Mammary epithelial cell (primary cell): ENCODE data around the gene SCP2.

Experiments used
- EZH2 ChIP-seq: IDR thresholded peaks from 2 replicates; pipeline ENCODE4 v1.6.1; 2012; ENCODE audit warnings: low read length, inconsistent platforms, borderline replicate concordance
- TF ChIP-seq, protein P1 (sequence below), 2 donors: IDR thresholded peaks in 1 of 2; conservative IDR thresholded peaks in 1 of 2; 2 replicates each; pipeline ENCODE4 v1.5.1; 2011 to 2012; ENCODE audit warnings: inconsistent platforms in 2 of 2, low read length in 2 of 2, mild to moderate bottlenecking in 2 of 2, control low read depth in 1 of 2, low read depth in 1 of 2; ENCODE audit not compliant: insufficient read depth in 1 of 2; ENCODE audit errors: extremely low read depth in 1 of 2

DNA sequence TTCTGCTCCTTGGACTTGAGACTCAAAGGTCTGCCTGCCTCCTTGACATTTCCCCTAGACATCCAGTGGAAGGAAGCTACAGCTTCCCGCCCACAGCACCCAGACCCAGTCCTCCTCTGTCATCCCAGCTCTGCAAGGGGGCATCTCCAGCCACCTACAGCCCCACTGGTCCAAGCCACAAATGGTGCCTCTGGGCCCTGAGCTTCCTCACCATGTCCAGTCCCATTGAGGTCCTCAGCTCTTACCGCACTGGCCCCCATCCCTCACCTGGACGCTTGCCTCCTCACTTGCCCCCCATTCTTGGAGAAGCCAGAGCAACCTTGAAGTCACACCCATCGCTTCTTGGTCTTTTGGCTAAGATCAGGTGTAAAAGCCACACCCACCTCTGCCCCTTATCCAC is 148.1 kb downstream of the SCP2 start:
- TF ChIP-seq, protein P1, sequence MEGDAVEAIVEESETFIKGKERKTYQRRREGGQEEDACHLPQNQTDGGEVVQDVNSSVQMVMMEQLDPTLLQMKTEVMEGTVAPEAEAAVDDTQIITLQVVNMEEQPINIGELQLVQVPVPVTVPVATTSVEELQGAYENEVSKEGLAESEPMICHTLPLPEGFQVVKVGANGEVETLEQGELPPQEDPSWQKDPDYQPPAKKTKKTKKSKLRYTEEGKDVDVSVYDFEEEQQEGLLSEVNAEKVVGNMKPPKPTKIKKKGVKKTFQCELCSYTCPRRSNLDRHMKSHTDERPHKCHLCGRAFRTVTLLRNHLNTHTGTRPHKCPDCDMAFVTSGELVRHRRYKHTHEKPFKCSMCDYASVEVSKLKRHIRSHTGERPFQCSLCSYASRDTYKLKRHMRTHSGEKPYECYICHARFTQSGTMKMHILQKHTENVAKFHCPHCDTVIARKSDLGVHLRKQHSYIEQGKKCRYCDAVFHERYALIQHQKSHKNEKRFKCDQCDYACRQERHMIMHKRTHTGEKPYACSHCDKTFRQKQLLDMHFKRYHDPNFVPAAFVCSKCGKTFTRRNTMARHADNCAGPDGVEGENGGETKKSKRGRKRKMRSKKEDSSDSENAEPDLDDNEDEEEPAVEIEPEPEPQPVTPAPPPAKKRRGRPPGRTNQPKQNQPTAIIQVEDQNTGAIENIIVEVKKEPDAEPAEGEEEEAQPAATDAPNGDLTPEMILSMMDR (conservative IDR thresholded peaks at IDR 0.05 in 1 of 2, IDR thresholded peaks at IDR 0.05 in 1 of 2; ENCODE audit: extremely low read depth in 1 of 2, insufficient read depth in 1 of 2, low read depth in 1 of 2, low read length in 2 of 2): no peak
- no peak for TF ChIP-seq EZH2
